Spleen (tissue), 11 donors: ENCODE measurements around the gene CNST. TPM values are rescaled to one million over a fixed set of nuclear protein-coding genes. Genes with fewer than 3 reads are reported as not detected.

Experiments
- DNase-seq: peaks from one replicate; pipeline ENCODE4 v3.0.0-alpha.2; 2020
- H3K27ac ChIP-seq, 8 donors: fragments of 200-600 bp; sonication (generic) in 7 of 8; 1 replicate in 4 of 8; 2 replicates in 4 of 8; pipeline versions ENCODE4 v1.5.0 to v1.8.0; 2016 to 2021; ENCODE audit warnings: inconsistent platforms in 4 of 8, mild to moderate bottlenecking in 4 of 8, moderate library complexity in 1 of 8
- H3K27me3 ChIP-seq, 7 donors: fragments of 200-600 bp; sonication (generic) in 6 of 7; replicated peaks in 1 of 7; 1 replicate in 4 of 7; 2 replicates in 3 of 7; pipeline versions ENCODE4 v1.5.0 to v1.8.0; 2016 to 2021; ENCODE audit warnings: inconsistent platforms in 3 of 7, mild to moderate bottlenecking in 1 of 7
- H3K36me3 ChIP-seq, 6 donors: fragments of 200-600 bp; sonication (generic) in 5 of 6; 1 replicate in 4 of 6; 2 replicates in 2 of 6; pipeline versions ENCODE4 v1.5.0 to v1.8.0; 2016 to 2021; ENCODE audit warnings: inconsistent platforms in 2 of 6
- H3K4me1 ChIP-seq, 6 donors: fragments of 200-600 bp; sonication (generic) in 5 of 6; 1 replicate in 3 of 6; 2 replicates in 3 of 6; pipeline versions ENCODE4 v1.5.0 to v1.8.0; 2016 to 2021; ENCODE audit warnings: inconsistent platforms in 3 of 6
- H3K4me3 ChIP-seq, 8 donors: fragments of 200-600 bp; sonication (generic) in 7 of 8; 1 replicate in 4 of 8; 2 replicates in 4 of 8; pipeline versions ENCODE4 v1.5.0 to v1.8.0; 2016 to 2021; ENCODE audit warnings: inconsistent platforms in 4 of 8, mild to moderate bottlenecking in 4 of 8, moderate library complexity in 2 of 8
- H3K9me3 ChIP-seq, 8 donors: fragments of 200-600 bp; sonication (generic) in 7 of 8; 1 replicate in 4 of 8; 2 replicates in 4 of 8; pipeline versions ENCODE4 v1.5.0 to v1.8.0; 2016 to 2021; ENCODE audit warnings: inconsistent platforms in 4 of 8
- POLR2A ChIP-seq, 3 donors: fragments of 450-650 bp; IDR thresholded peaks; one replicate each; pipeline ENCODE4 v1.5.1; 2017; ENCODE audit warnings: antibody characterized with exemption in 3 of 3, mild to moderate bottlenecking in 1 of 3
- POLR2AphosphoS5 ChIP-seq, 3 donors: sonication (generic); formaldehyde crosslinking; IDR thresholded peaks; one replicate each; pipeline ENCODE4 v1.5.1; 2017; ENCODE audit warnings: antibody characterized with exemption in 3 of 3
- whole genome bisulfite sequencing, 5 donors: extraction: QIAGEN DNeasy Blood & Tissue Kit in 3 of 5; methylation state at CpG; one replicate each; pipeline versions ENCODE4 v1.1.5 to v1.1.7; 2013 to 2018; 5-methylcytosine and 5-hydroxymethylcytosine counted together
- intact Hi-C: fragments of 100-400 bp; cut with DNase I; formaldehyde crosslinking; loops from one replicate; pipeline ENCODE4 v1.15.0; 2023; ENCODE audit warnings: low total_unique reads
- polyA plus RNA-seq, 3 donors: library from polyadenylated mRNA; stranded (reverse); fragments of 200-250 nt; gene quantifications; one replicate each; pipeline ENCODE4 v1.2.1, GENCODE V29; 2013
- total RNA-seq, 7 donors: library from RNA; depleted of rRNA in 3 of 7; stranded (reverse); fragments of >200 nt in 3 of 7; fragmentation: NEBNext Ultra II Directional in 4 of 7; extraction: Animal tissue kit (Norgen Biotek cat#: 25700) in 4 of 7; gene quantifications; one replicate each; pipeline versions ENCODE4 v1.1.0 to v1.2.1, GENCODE V29; 2016 to 2021
- TF ChIP-seq, protein P1 (sequence below), 11 experiments: fragments of 200-600 bp in 7 of 11; fragments of 450-650 bp in 4 of 11; sonication (generic) in 4 of 11; IDR thresholded peaks in 8 of 11; conservative IDR thresholded peaks in 3 of 11; 1 replicate in 7 of 11; 2 replicates in 4 of 11; pipeline versions ENCODE4 v1.4.0 to v1.8.0; 2016 to 2021; ENCODE audit warnings: antibody characterized with exemption in 11 of 11, inconsistent platforms in 4 of 11, mild to moderate bottlenecking in 1 of 11
- donor health status: healthy with polysubstance abuse.
- donor health status: DM: no; HTN: no; CAD: no; lungs with moderate emphysema.
- donor health status: DM: no; HTN: no; CAD: no.
- donor health status: Bipolar disorder and iron deficiency.
- donor health status: healthy.
- donor health status: DM: no; HTN: no; CAD: no.
- donor health status: DM: yes; HTN: yes; CAD: no.

Gene CNST
- total and polyA plus RNA-seq, 10 donors, result 7.5 to 40.5 (median 30.0) TPM

DNA sequence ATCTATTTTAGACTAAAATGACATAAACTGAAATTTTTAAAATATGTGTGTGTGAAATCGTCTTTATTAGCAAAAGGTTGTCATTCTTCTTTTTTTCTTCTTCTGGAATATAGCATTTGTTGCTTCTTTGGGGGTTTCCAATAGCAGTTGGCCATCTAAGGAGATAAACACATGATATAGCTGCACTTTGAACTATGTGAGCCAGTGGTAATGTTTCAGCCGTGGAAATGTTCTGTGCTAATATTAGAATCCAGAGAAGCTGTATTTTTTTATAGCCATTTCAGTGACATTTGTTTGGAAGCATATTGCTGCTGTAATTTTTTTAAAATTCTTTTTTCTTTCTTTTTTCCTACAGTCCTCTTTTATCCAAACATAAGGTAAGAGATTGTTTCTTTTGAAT, 75.1 kb downstream of the CNST start:
- TF ChIP-seq, protein P1, sequence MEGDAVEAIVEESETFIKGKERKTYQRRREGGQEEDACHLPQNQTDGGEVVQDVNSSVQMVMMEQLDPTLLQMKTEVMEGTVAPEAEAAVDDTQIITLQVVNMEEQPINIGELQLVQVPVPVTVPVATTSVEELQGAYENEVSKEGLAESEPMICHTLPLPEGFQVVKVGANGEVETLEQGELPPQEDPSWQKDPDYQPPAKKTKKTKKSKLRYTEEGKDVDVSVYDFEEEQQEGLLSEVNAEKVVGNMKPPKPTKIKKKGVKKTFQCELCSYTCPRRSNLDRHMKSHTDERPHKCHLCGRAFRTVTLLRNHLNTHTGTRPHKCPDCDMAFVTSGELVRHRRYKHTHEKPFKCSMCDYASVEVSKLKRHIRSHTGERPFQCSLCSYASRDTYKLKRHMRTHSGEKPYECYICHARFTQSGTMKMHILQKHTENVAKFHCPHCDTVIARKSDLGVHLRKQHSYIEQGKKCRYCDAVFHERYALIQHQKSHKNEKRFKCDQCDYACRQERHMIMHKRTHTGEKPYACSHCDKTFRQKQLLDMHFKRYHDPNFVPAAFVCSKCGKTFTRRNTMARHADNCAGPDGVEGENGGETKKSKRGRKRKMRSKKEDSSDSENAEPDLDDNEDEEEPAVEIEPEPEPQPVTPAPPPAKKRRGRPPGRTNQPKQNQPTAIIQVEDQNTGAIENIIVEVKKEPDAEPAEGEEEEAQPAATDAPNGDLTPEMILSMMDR (IDR thresholded peaks at IDR 0.05 in 8 of 11, conservative IDR thresholded peaks at IDR 0.05 in 3 of 11), result no peak
- TF ChIP-seq POLR2AphosphoS5 (IDR thresholded peaks at IDR 0.05) (no peak), POLR2A (IDR thresholded peaks at IDR 0.05) (no peak)
- 76 to 81% (median 78%) methylated on average over 2 of the region's 2 CpGs for WGBS, 5 donors
- H3K9me3 ChIP-seq, result no peaks in the 10 kb centered on the region
- intact Hi-C loops, result no loop called here
- no peak overlapping the region for H3K4me3 ChIP-seq
- H3K27me3 ChIP-seq, result no peaks in the 10 kb centered on the region
- no peak overlapping the region for H3K27ac ChIP-seq
- H3K4me1 ChIP-seq, result no peaks in the 10 kb centered on the region
- no peak for DNase-seq
- peaks cover 0 to 97% (median 41%) of the 10 kb centered on the region in 6 donors for H3K36me3 ChIP-seq

DNA sequence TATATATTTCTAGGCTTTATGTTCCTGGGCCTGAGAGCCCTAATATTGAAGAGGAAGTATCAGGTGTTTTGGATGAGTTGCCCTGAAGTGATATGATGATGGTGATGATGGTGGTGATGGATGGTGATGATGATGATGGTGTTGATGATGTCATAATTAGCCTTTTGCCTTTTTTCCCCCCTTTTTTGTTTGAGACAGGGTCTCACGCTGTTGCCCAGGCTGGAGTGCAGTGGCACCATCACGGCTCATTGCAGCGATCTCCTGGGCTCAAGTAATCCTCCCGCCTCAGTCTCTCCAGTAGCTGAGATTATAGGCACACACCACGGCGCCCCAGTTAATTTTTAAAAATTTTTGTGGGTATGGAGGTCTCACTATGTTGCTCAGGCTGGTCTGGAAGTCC, 76.5 kb downstream of the CNST start:
- Histone ChIP-seq H3K4me1 (no peaks in the 10 kb centered on the region), H3K9me3 (no peaks in the 10 kb centered on the region), H3K4me3 (no peak overlapping the region), H3K27me3 (no peaks in the 10 kb centered on the region), H3K36me3 (peaks cover 0 to 97% (median 45%) of the 10 kb centered on the region in 6 donors), H3K27ac (no peak overlapping the region)
- 92 to 99% (median 96%) methylated on average over 6 of the region's 6 CpGs for WGBS, 5 donors
- intact Hi-C loops, result no loop called here
- DNase-seq, result no peak
- TF ChIP-seq POLR2A (IDR thresholded peaks at IDR 0.05), result no peak
- TF ChIP-seq POLR2AphosphoS5 (IDR thresholded peaks at IDR 0.05), result no peak
- TF ChIP-seq, protein P1 (IDR thresholded peaks at IDR 0.05 in 8 of 11, conservative IDR thresholded peaks at IDR 0.05 in 3 of 11), result no peak

DNA sequence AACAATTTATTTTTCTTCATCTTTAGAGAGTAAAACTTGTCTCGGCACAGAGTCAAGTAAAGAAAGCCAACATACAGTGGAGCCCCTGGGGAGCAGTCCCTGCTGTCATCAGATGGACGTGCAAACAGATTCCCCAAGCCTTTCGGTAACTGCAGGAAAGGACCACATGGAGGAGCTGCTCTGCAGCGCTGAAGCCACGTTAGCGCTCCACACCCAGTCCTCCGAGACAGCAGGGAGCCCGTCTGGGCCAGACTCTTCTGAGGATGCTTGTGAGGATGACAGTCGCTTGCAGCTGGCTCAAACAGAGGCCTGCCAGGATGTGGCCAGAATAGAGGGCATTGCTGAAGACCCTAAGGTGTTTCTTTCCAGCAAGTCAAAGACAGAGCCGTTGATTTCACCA, 80.9 kb downstream of the CNST start:
- H3K9me3 ChIP-seq, result no peaks in the 10 kb centered on the region
- TF ChIP-seq, protein P1 (IDR thresholded peaks at IDR 0.05 in 8 of 11, conservative IDR thresholded peaks at IDR 0.05 in 3 of 11), result no peak
- no peak for TF ChIP-seq POLR2A (IDR thresholded peaks at IDR 0.05)
- no peak for TF ChIP-seq POLR2AphosphoS5 (IDR thresholded peaks at IDR 0.05)
- DNase-seq, result no peak
- H3K4me3 ChIP-seq, result no peak overlapping the region
- H3K27me3 ChIP-seq, result no peaks in the 10 kb centered on the region
- peaks cover 0 to 97% (median 49%) of the 10 kb centered on the region in 6 donors for H3K36me3 ChIP-seq
- intact Hi-C loops, result no loop called here
- WGBS, 5 donors, result 76 to 83% (median 81%) methylated on average over 8 to 10 of the region's 10 CpGs
- H3K27ac ChIP-seq, result no peak overlapping the region
- peaks cover 0 to 15% (median 7%) of the 10 kb centered on the region in 6 donors for H3K4me1 ChIP-seq

DNA sequence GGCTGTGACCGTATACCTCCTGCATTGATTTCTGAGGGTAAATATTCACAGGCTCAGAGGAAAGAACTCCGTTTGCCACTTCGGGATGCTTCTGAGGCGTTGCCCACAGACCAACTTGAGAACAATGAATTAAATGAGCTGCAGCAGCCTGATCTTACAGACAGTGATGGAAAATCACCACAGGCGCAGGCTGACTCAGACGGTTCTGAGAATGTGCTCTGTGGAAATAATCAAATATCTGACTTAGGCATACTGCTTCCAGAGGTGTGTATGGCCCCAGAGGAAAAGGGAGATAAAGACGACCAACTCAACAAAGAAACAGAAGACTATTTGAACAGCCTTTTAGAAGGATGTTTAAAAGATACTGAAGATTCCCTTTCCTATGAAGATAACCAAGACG, 81.3 kb downstream of the CNST start:
- Histone ChIP-seq H3K9me3 (no peaks in the 10 kb centered on the region), H3K4me3 (no peak overlapping the region), H3K27ac (no peak overlapping the region), H3K27me3 (no peaks in the 10 kb centered on the region), H3K36me3 (peaks cover 0 to 97% (median 48%) of the 10 kb centered on the region in 6 donors), H3K4me1 (peaks cover 0 to 15% (median 7%) of the 10 kb centered on the region in 6 donors)
- WGBS, 5 donors, result 93 to 96% (median 95%) methylated on average over 7 to 8 of the region's 8 CpGs
- intact Hi-C loops, result no loop called here
- TF ChIP-seq, protein P1 (IDR thresholded peaks at IDR 0.05 in 8 of 11, conservative IDR thresholded peaks at IDR 0.05 in 3 of 11), result no peak
- TF ChIP-seq POLR2AphosphoS5 (IDR thresholded peaks at IDR 0.05) (no peak), POLR2A (IDR thresholded peaks at IDR 0.05) (no peak)
- no peak for DNase-seq
